Motor neuron (in vitro differentiated cells): ENCODE measurements around the gene DNAJC16. TPM values are rescaled to one million over a fixed set of nuclear protein-coding genes. Genes with fewer than 3 reads are reported as not detected.

Experiments used
- ATAC-seq, 8 experiments: fragments of 200-7000 bp; cut with Tn5 transposase; replicated peaks in 6 of 8; 2 replicates each; pipeline ENCODE4 v1.8.0; 2021; ENCODE audit warnings: mild to moderate bottlenecking in 8 of 8, moderate library complexity in 8 of 8
- H3K27ac ChIP-seq, 2 donors: fragments of 250-450 bp; sonication (Bioruptor Pico); 2 replicates each; pipeline ENCODE4 v1.9.0; 2021; ENCODE audit warnings: antibody characterized with exemption in 2 of 2, mild to moderate bottlenecking in 2 of 2, moderate library complexity in 1 of 2
- H3K4me1 ChIP-seq, 2 donors: fragments of 250-450 bp; sonication (Bioruptor Pico); replicated peaks in 1 of 2; 2 replicates each; pipeline ENCODE4 v1.6.1; 2021; ENCODE audit warnings: antibody characterized with exemption in 2 of 2, mild to moderate bottlenecking in 2 of 2, moderate library complexity in 1 of 2
- H3K4me3 ChIP-seq, 5 donors: fragments of 250-450 bp; sonication (Bioruptor Pico); 2 replicates each; pipeline ENCODE4 v1.9.0; 2021; ENCODE audit warnings: antibody characterized with exemption in 5 of 5, mild to moderate bottlenecking in 5 of 5, moderate library complexity in 4 of 5
- WGBS, 10 experiments: fragments of 450-650 bp; shearing (Covaris generic); methylation state at CpG; one replicate each; pipeline ENCODE4 v1.0.0; 2022; 5-methylcytosine and 5-hydroxymethylcytosine counted together
- in situ Hi-C, 9 experiments: fragments of 400-800 bp; cut with MboI; loops; one replicate each; pipeline ENCODE4 v1.15.0; 2021; ENCODE audit warnings: low sequenced_read_pairs in 9 of 9, low pct_unique_long_range_greater_than_20kb in 2 of 9; ENCODE audit not compliant: unreplicated experiment in 9 of 9
- total RNA-seq, 8 experiments: library from RNA; unstranded; fragments of 300-600 nt; gene quantifications; 2 replicates each; pipeline versions ENCODE4 v1.2.3 to v1.2.4, GENCODE V29; 2022

The DNAJC16 gene
- total RNA-seq, 8 experiments from 2014 or later, result 14.4 to 26.0 (median 18.0) TPM

- in situ Hi-C loops, result no loop called here
- 65 to 100% (median 93%) methylated on average over 2 to 13 of the region's 13 CpGs; no CpG with 5 or more reads in 1 of the 10 experiments for WGBS, 10 experiments
- Histone ChIP-seq H3K4me1 (no peaks in the 10 kb centered on the region), H3K27ac (no peak overlapping the region), H3K4me3 (no peak overlapping the region)
- ATAC-seq, result no peak
Observed at GRCh38 chr1:15625056-15625917, 98.6 kb downstream of the DNAJC16 start.

Other genes starting within 250 kb of the DNAJC16 start
- 10 to 100 TPM in 7 of 8 experiments, 1 to 10 TPM in 1; 9.1 to 67.9 (median 14.4) TPM for gene EFHD2, start 117.0 kb upstream of the DNAJC16 start, total RNA-seq
- gene CTRC, start 88.4 kb upstream of the DNAJC16 start, total RNA-seq, result under 1 TPM in 7 of 8 experiments, not detected in 1; 0.05 to 0.95 (median 0.14) TPM
- 1 to 10 TPM in 1 of 8 experiments, not detected in 7; 1.1 TPM for gene CELA2A, start 70.1 kb upstream of the DNAJC16 start, total RNA-seq
- not detected for gene CELA2B, start 50.7 kb upstream of the DNAJC16 start, total RNA-seq
- 10 to 100 TPM in 6 of 8 experiments, 1 to 10 TPM in 2; 8.2 to 17.1 (median 13.9) TPM for gene CASP9, start 2.6 kb upstream of the DNAJC16 start, total RNA-seq
- 1 to 10 TPM in 2 of 8 experiments, under 1 TPM in 6; 0.14 to 1.2 (median 0.65) TPM for gene AGMAT, start 58.2 kb downstream of the DNAJC16 start, total RNA-seq
- gene DDI2, start 90.6 kb downstream of the DNAJC16 start, total RNA-seq, result 10 to 100 TPM; 11.1 to 47.4 (median 17.0) TPM
- 10 to 100 TPM; 23.7 to 45.7 (median 33.4) TPM for gene PLEKHM2, start 157.5 kb downstream of the DNAJC16 start, total RNA-seq
- 1 to 10 TPM in 4 of 8 experiments, under 1 TPM in 4; 0.49 to 1.5 (median 1.0) TPM for gene SLC25A34, start 209.4 kb downstream of the DNAJC16 start, total RNA-seq
- under 1 TPM in 1 of 8 experiments, not detected in 7; 0.28 TPM for gene TMEM82, start 215.7 kb downstream of the DNAJC16 start, total RNA-seq
- 10 to 100 TPM in 3 of 8 experiments, 1 to 10 TPM in 5; 2.0 to 35.1 (median 9.6) TPM for gene FBLIM1, start 231.9 kb downstream of the DNAJC16 start, total RNA-seq